Measurements from ENCODE around the gene CD2AP.
"Not testable (repeated sequence)": the region's sequence is repeated elsewhere in the genome, so short reads cannot be mapped to it uniquely, and the experiment has no call there.

The CD2AP gene

DNA sequence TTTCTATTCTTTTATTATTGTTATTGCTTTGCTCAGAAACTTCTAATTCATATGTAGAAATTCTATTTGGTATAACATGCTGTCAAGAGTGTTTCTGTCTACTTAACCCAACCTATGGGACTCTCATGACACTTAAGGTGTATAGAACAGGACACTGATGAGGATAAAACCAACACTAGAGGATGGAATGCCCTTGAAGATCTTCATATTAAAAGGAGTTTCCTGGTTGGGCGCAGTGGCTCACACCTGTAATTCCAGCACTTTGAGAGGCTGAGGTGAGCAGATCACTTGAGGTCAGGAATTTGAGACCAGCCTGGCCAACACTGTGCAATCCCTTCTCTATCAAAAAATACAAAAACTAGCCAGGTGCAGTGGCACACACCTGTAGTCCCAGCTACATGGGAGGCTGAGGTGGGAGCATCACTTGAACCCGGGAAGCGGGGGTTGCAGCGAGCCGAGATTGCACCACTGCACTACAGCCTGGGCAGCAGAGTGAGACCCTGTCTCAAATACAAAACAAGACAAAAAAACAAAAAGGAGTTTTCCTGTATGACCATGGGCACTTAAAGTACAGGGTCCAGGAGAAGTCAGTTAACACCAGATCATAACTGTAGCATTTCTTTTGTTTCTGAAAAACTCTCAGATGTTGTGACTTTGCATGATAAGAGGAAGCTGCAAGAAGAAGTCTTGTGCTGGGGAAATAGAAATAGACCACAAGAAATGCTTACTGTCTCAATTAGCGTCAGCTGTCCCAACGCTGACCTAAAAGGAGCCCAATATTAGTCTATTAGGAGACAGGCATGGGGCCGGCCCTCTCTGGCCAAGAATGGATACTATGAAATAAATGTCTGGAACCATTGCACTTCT is 38.9 kb upstream of the CD2AP start:
- TF ChIP-seq, protein P1, sequence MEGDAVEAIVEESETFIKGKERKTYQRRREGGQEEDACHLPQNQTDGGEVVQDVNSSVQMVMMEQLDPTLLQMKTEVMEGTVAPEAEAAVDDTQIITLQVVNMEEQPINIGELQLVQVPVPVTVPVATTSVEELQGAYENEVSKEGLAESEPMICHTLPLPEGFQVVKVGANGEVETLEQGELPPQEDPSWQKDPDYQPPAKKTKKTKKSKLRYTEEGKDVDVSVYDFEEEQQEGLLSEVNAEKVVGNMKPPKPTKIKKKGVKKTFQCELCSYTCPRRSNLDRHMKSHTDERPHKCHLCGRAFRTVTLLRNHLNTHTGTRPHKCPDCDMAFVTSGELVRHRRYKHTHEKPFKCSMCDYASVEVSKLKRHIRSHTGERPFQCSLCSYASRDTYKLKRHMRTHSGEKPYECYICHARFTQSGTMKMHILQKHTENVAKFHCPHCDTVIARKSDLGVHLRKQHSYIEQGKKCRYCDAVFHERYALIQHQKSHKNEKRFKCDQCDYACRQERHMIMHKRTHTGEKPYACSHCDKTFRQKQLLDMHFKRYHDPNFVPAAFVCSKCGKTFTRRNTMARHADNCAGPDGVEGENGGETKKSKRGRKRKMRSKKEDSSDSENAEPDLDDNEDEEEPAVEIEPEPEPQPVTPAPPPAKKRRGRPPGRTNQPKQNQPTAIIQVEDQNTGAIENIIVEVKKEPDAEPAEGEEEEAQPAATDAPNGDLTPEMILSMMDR (IDR thresholded peaks at IDR 0.05; ENCODE audit: low read depth, low read length, missing control alignments): no peak
- no peak overlapping the region for H3K4me3 ChIP-seq (ENCODE audit: low read depth, low read length)
- in situ Hi-C loops (cut with HindIII; ENCODE audit: low sequenced_read_pairs): no loop called here
- no peak for DNase-seq (ENCODE audit: low read depth)

DNA sequence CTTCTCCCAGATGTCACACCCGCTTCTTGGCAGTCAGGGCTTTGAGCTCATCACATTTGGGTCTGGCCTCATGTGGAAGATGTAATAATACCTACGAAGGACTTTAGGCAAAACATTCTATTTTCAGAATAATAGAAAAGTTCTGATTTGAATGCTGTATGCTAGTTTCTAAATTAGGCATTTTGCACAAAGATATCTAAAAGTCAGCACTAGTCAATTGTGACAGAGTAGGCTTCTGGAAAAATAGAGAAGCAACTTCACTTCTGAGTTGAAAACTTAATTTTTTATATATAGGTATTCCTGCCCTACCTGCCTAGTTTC is 38.3 kb upstream of the CD2AP start:
- no peak overlapping the region for H3K4me3 ChIP-seq (ENCODE audit: low read depth, low read length)
- in situ Hi-C loops (cut with HindIII; ENCODE audit: low sequenced_read_pairs): no loop called here
- TF ChIP-seq, protein P1 (IDR thresholded peaks at IDR 0.05; ENCODE audit: low read depth, low read length, missing control alignments): no peak
- DNase-seq (ENCODE audit: low read depth): no peak

DNA sequence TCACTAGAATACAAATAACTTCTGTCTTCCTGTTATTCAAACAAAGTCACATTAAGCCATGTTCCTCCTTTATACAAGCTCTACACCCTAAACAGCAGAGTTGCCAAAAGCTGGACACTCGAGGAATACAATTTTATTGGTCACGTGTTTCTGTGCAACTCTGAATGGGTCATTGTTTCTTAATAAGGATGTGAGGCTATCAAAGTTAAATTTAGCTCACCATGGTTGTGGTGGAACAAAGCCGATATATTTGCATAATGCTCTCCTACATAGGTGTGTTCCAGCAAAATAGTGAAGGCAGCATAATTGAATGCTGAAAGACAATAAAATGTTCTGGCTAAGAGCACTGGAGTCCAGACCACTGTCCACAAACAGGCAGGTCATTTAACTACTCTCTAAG is 36.9 kb upstream of the CD2AP start:
- in situ Hi-C loops (cut with HindIII; ENCODE audit: low sequenced_read_pairs): no loop called here
- TF ChIP-seq, protein P1 (IDR thresholded peaks at IDR 0.05; ENCODE audit: low read depth, low read length, missing control alignments): no peak
- H3K4me3 ChIP-seq (ENCODE audit: low read depth, low read length): no peak overlapping the region
- DNase-seq (ENCODE audit: low read depth): no peak

DNA sequence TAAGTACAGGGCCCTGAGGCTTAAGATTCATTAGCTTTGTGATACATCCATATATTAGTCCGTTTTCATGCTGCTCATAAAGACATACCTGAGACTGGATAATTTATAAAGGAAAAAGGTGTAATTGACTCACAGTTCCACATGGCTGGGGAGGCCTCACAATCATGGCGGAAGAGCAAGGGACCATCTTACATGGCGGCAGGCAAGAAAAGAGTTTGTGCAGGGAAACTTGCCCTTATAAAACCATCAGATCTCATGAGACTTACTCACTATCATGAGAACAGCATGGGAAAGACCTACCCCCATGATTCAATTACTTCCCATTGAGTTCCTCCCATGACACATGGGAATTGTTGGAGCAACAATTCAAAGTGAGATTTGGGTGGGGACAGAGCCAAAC is 32.6 kb upstream of the CD2AP start:
- H3K4me3 ChIP-seq (ENCODE audit: low read depth, low read length); DNase-seq (ENCODE audit: low read depth); in situ Hi-C loops (cut with HindIII; ENCODE audit: low sequenced_read_pairs): not testable (repeated sequence)

DNA sequence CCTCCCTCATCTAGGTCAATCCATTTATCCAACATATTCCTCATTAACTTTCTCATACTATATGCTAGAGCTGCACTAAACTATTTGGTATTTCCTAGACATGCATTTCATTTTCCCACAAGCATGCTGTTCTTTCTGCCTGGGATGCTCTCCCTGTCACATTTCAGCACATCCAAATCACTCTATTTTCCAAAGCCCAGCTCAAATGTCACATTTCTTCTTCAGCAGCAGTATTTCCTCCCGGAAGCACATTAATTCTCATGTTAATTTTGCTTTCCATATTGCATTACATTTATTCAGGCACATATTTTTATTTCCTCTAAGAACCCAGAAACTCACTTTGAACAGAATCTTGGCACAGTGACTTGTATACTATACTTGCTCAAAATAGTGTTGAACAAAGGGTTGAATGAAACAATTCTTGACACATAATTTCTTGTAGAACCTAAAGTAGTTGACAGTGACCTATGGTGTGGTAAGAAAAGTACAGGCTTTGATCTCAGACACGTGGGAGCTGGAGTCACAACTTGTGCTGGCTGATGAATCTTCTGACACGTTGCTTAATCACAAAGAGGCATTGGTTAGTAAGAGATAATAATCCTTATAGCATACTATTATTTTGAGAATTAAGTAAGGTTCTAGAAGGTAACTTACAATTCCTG is 30.8 kb upstream of the CD2AP start:
- DNase-seq (ENCODE audit: low read depth): no peak
- in situ Hi-C loops (cut with HindIII; ENCODE audit: low sequenced_read_pairs): no loop called here
- TF ChIP-seq, protein P1 (IDR thresholded peaks at IDR 0.05; ENCODE audit: low read depth, low read length, missing control alignments): no peak
- no peak overlapping the region for H3K4me3 ChIP-seq (ENCODE audit: low read depth, low read length)

DNA sequence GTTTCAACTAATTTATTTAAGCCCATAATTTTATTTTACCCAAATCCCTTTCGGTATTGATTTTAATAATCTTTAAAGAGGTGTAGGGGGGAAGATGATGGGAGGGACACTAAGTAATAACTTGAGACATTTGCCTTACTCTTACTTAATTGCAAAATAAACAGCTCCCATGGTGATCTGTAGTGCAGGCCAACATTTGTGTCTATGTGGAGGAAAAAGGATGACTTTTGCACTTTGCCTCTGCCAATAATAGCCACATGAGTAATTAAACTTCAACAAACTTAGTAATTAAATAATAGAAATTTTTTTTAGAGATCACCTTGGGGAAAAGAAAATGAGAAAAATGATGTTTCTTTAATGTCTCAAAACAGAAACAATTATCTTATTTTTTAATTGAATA is 29.9 kb upstream of the CD2AP start:
- DNase-seq (ENCODE audit: low read depth): no peak
- in situ Hi-C loops (cut with HindIII; ENCODE audit: low sequenced_read_pairs): no loop called here
- H3K4me3 ChIP-seq (ENCODE audit: low read depth, low read length): no peak overlapping the region
- TF ChIP-seq, protein P1 (IDR thresholded peaks at IDR 0.05; ENCODE audit: low read depth, low read length, missing control alignments): no peak

DNA sequence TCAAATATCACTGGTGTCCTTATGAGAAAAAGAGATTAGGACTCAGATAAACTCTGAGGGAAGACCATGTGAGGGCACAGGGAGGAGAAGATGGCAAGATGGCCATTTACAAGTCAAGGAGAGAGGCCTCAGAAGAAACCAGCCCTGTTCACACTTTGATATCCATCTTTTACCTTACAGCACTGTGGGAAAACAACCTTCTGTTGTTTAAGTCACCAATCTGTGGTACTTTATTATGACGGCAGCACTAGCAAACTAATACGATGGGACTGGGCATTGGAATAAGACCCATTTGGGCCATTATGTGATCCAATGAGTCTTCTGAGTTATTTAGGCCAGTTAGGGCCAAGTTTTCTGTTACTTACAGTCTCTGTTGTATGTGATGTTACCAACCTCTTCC is 26.4 kb upstream of the CD2AP start:
- in situ Hi-C loops (cut with HindIII; ENCODE audit: low sequenced_read_pairs): no loop called here
- no peak overlapping the region for H3K4me3 ChIP-seq (ENCODE audit: low read depth, low read length)
- DNase-seq (ENCODE audit: low read depth): no peak
- TF ChIP-seq, protein P1 (IDR thresholded peaks at IDR 0.05; ENCODE audit: low read depth, low read length, missing control alignments): no peak

All from astrocyte of the cerebellum (primary cell).